ENCODE measurements around the gene BABAM2. TPM values are rescaled to one million over a fixed set of nuclear protein-coding genes. Genes with fewer than 3 reads are reported as not detected.

Gene BABAM2
- total RNA-seq, 1 experiment from 2014 or later, result 27.1 TPM

DNA sequence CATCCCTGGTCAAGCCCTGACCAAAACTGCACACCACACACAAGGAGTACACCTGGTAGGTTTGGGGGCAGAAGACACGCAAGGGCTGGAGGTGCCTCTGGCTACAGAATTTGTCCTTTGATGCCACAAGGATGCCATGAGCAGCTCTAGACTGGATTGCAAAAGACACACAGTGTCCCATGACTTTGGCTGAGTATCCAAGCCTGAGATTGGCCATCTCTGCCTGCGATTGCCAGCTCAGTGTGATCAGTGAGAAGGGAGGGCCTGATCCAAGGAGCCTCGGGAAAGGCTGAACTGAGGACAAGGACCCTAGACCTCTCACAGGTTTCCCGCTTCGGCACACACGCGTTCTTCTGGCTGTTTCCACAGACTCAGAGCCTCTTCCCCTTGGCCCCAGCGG lies 442.2 kb downstream of the BABAM2 start:
- Histone ChIP-seq H3K14ac (ENCODE audit: insufficient read depth, low read length) (no peak overlapping the region), H2BK5ac (ENCODE audit: insufficient read length, low read length) (no peak overlapping the region), H3T11ph (ENCODE audit: low read length) (no peak overlapping the region), H3K79me1 (ENCODE audit: insufficient read depth, low read depth, low read length, poor library complexity, severe bottlenecking) (no peaks in the 10 kb centered on the region), H2BK12ac (ENCODE audit: insufficient read length, low read depth, low read length) (no peak overlapping the region), H3K9ac (ENCODE audit: extremely low read depth, insufficient read length, low read length) (no peak overlapping the region), H2AK5ac (ENCODE audit: insufficient read length, low read length) (no peak overlapping the region), H3K79me2 (ENCODE audit: insufficient read depth, low read length) (no peaks in the 10 kb centered on the region), H3K4me2 (ENCODE audit: insufficient read depth, insufficient read length, low read length) (no peak overlapping the region), H4K20me1 (ENCODE audit: control insufficient read depth, insufficient read depth, insufficient read length) (no peaks in the 10 kb centered on the region), H3K18ac (ENCODE audit: insufficient read length, low read depth, low read length) (no peak overlapping the region), H3K56ac (ENCODE audit: insufficient read length, low read depth, low read length) (no peak overlapping the region), H4K91ac (ENCODE audit: insufficient read length, low read depth, low read length) (no peak overlapping the region), H3K27me3 (ENCODE audit: insufficient read depth, low read length) (no peaks in the 10 kb centered on the region), H3K4me1 (ENCODE audit: insufficient read depth, low read length) (no peaks in the 10 kb centered on the region), H3K9me3 (ENCODE audit: control insufficient read depth, low read depth, low read length) (no peaks in the 10 kb centered on the region), H4K5ac (ENCODE audit: insufficient read length, low read depth, low read length) (no peak overlapping the region), H4K8ac (replicated peaks; ENCODE audit: insufficient read length, low read depth, low read length) (no peak overlapping the region), H3K23me2 (ENCODE audit: insufficient read length, low read depth, low read length, poor library complexity, severe bottlenecking) (no peaks in the 10 kb centered on the region), H2BK20ac (ENCODE audit: low read depth, low read length, poor library complexity, severe bottlenecking) (no peak overlapping the region), H3K23ac (ENCODE audit: insufficient read length, low read depth, low read length) (no peak overlapping the region), H2BK120ac (ENCODE audit: low read depth, low read length, poor library complexity, severe bottlenecking) (no peak overlapping the region), H2BK15ac (ENCODE audit: low read depth, low read length) (no peak overlapping the region), H3K27ac (ENCODE audit: insufficient read length, low read depth, low read length) (no peak overlapping the region), H3K4ac (ENCODE audit: low read depth, low read length) (no peak overlapping the region), H2AFZ (ENCODE audit: low read length) (no peak overlapping the region)
- Mint-ChIP-seq H3K4me3 (no peak overlapping the region), H3K27me3 (ENCODE audit: low read depth) (peaks cover 1% of the 10 kb centered on the region; the same call in 1 of the 2 replicates), H3K4me1 (no peaks in the 10 kb centered on the region), H3K36me3 (ENCODE audit: insufficient read depth in 1 of 3, low read depth in 3 of 3) (no peaks in the 10 kb centered on the region; a peak in 1 of 7 replicates), H3K27ac (no peak overlapping the region; a peak in 1 of 7 replicates), H3K9me3 (no peaks in the 10 kb centered on the region; a peak in 1 of 5 replicates)
- TF ChIP-seq, protein P1, sequence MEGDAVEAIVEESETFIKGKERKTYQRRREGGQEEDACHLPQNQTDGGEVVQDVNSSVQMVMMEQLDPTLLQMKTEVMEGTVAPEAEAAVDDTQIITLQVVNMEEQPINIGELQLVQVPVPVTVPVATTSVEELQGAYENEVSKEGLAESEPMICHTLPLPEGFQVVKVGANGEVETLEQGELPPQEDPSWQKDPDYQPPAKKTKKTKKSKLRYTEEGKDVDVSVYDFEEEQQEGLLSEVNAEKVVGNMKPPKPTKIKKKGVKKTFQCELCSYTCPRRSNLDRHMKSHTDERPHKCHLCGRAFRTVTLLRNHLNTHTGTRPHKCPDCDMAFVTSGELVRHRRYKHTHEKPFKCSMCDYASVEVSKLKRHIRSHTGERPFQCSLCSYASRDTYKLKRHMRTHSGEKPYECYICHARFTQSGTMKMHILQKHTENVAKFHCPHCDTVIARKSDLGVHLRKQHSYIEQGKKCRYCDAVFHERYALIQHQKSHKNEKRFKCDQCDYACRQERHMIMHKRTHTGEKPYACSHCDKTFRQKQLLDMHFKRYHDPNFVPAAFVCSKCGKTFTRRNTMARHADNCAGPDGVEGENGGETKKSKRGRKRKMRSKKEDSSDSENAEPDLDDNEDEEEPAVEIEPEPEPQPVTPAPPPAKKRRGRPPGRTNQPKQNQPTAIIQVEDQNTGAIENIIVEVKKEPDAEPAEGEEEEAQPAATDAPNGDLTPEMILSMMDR (conservative IDR thresholded peaks at IDR 0.05), result no peak
- no CpG with 5 or more reads among the region's 8 CpGs for WGBS (ENCODE audit: extremely low coverage, insufficient read length, low lambda C conversion rate)
- no peak for DNase-seq

Measured in H9 (cell line).